GM12874 (cell line): ENCODE results near the gene CALCOCO2.

ENCODE experiments used
- TF ChIP-seq, protein P1 (sequence below): IDR thresholded peaks from 2 replicates; pipeline ENCODE4 v1.5.1; 2011; ENCODE audit warnings: low read depth, mild to moderate bottlenecking, control low read depth, low read length, moderate library complexity; ENCODE audit not compliant: insufficient read depth

CALCOCO2 gene

DNA sequence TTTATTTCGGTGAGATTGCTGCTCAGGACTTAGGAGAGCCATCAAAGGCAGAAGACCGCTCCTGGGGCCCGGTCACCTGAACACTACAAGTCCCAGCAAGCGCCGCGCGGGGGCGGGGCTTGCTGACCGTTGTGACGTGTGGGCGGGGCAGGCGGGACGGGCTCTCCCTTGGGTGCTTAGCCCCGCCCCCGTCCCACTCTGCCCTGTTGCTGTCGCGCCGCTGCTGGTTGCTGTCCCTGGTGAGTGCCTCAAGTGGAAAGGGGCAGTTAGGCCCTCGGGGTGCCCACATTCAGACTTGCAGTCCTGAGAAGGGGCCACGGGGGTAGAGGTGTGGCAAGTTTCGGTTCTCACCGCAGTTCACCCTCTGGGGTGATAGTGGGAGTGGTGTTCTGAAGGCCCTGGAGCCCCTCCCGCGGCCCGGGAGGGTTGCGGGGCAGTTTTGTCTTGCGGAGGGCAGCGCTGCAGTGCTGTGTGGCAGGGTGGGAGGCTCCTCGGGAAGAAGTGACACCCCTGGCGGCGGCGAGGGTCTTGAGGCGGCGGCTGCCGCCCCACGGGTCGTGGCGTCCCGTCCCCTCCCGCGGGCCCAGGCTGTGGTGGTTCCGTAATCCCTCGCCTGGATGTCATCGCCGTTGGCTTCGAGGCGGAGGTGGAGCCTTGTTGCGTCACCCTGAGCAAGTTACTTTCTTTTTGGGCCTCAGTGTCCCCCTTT, at the start of gene CALCOCO2:
Gene CALCOCO2, plus strand, starts transcription at position 196 of the 709 bp plus-strand sequence. CDS start 10,673 bp downstream, outside the sequence.
- TF ChIP-seq, protein P1, sequence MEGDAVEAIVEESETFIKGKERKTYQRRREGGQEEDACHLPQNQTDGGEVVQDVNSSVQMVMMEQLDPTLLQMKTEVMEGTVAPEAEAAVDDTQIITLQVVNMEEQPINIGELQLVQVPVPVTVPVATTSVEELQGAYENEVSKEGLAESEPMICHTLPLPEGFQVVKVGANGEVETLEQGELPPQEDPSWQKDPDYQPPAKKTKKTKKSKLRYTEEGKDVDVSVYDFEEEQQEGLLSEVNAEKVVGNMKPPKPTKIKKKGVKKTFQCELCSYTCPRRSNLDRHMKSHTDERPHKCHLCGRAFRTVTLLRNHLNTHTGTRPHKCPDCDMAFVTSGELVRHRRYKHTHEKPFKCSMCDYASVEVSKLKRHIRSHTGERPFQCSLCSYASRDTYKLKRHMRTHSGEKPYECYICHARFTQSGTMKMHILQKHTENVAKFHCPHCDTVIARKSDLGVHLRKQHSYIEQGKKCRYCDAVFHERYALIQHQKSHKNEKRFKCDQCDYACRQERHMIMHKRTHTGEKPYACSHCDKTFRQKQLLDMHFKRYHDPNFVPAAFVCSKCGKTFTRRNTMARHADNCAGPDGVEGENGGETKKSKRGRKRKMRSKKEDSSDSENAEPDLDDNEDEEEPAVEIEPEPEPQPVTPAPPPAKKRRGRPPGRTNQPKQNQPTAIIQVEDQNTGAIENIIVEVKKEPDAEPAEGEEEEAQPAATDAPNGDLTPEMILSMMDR, result no peak

- TF ChIP-seq, protein P1, result no peak
Measured at GRCh38 chr17:48787828-48788227, 43.0 kb upstream of the CALCOCO2 start.

DNA sequence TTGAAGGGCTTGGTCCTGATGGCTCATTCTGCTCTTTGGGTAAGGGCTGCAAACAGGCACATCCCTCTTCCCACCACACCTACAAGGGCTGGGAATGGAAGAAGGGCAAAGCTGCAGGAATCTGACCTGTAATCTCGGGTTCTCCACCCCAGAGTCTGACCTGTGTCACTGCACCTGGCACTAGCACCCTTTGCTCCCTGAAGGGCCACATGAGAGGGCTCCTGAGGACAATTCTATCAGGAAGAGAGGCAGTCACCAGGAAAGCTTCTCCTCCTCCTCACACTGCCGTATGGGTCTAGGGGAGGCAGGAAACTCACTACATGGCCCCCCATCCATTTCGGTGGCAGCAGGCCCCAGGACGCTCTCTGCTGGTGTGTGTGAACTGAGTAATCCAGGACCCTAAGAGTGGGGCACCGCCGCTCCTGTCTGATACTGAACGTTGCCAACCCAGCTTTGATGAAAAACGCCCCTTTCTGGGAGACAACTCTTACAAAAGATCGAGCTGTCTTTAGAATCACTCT, 40.2 kb upstream of the CALCOCO2 start:
- TF ChIP-seq, protein P1, result no peak

DNA sequence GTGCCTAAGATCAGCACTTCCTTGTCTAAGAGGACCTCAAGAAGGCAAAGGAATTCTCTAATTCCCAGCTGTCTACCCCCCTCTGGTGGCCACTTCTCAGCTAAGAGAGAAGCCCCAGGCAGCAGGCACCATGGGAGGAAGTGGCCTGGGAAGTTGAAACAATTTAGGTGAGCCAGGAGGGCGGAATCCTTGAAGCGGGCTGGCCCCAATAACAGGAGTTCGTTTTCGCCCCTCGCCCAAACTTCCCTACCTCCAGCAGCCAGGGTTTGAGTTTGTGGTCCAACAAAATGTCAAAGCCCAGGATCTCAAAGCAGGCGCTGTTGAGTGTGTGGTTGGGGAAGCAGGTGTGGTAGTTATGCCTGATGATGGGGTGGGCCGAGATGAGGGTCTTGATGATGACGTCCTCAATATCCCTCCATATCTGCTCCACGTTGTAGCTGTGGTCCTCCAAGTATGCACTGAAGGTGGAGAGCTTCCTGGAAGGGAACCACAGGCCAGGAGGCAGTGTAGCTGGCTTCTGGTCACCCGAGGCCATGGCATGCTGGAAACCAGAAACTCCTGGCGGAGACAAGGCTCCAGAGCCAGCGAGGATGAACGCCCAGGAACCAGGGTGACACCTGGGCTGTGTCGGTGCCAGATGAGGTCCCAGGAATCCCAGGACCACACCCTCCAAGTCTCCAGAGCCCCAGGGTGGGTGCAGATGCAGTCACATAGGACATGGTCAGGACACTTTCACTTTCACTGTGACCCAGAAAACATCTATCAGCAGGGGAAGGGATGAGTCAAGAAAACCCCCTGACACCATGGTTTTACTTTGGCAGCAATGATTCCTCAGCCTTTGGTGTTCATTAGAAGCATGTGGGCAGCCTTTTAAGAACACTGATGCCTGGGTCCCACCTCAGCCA, 39.5 kb upstream of the CALCOCO2 start:
- TF ChIP-seq, protein P1, result peak; percentile 45; the same call in 1 of the 2 replicates

DNA sequence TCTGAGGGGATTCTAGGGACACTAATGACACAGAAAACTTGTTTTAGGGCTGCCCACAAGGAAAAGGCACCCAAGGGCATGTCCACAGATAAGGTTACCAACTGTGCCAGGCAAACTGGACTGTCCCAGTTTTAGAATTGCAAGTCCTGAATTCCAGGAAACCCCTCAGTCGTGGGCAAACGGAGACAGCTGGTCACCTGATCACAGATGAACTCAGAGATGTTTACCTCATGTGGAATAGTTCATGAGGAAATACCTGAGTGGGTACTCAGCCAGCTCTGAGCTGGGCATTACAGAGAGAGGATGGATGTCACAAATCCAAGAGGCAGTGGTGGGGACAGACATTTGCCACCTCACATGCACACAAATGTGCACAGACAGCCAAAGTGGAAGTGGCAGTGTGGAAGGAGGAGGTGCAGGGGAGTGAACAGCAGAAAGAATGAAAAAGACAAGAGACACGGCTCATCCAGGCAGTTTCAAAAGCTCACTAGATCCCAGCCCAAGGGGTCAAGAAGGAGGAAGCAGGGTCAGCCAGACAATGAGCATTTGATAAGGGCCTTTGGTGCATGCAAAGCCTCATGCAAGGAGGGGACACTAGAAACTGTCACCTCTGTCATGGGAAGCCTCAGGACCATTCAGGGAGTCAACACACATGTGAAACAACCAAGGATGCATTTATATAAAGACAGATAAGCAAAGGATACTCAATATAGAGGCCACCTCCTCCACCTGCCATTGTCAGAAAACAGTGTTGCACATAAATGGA, 38.6 kb upstream of the CALCOCO2 start:
- TF ChIP-seq, protein P1, result no peak

GRCh38 chr17:48795444-48796162, 35.2 kb upstream of the CALCOCO2 start:
- TF ChIP-seq, protein P1, result no peak
